AG09319 (cell line): ENCODE data around the gene SIN3B.

Source experiments
- DNase-seq: peaks from one replicate; pipeline ENCODE4 v3.0.0-alpha.2; 2010; ENCODE audit warnings: low read depth; ENCODE audit errors: extremely low read depth
- TF ChIP-seq, protein P1 (sequence below): IDR thresholded peaks from 2 replicates; pipeline ENCODE4 v1.5.1; 2011; ENCODE audit warnings: low read depth, mild to moderate bottlenecking, inconsistent platforms, low read length, moderate library complexity

SIN3B gene

DNA sequence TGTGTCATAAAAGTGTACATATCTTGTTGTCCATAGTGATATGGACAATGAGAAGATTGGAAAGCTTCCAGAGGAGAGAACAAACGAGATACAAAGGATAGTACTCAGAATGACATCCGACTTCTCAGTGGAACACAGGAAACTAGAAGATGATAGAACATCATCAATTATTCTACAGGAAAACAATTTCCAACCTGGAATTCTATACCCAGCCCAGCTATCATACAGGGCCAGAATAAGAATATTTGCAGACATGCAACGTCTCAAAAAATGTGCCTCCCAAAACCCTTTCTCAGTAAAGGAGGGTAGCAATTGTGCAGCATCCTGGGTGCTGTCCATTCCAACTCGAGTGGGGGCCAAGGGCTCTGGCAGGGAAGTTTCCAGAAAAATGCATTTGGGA, 83.6 kb downstream of the SIN3B start:
- TF ChIP-seq, protein P1, sequence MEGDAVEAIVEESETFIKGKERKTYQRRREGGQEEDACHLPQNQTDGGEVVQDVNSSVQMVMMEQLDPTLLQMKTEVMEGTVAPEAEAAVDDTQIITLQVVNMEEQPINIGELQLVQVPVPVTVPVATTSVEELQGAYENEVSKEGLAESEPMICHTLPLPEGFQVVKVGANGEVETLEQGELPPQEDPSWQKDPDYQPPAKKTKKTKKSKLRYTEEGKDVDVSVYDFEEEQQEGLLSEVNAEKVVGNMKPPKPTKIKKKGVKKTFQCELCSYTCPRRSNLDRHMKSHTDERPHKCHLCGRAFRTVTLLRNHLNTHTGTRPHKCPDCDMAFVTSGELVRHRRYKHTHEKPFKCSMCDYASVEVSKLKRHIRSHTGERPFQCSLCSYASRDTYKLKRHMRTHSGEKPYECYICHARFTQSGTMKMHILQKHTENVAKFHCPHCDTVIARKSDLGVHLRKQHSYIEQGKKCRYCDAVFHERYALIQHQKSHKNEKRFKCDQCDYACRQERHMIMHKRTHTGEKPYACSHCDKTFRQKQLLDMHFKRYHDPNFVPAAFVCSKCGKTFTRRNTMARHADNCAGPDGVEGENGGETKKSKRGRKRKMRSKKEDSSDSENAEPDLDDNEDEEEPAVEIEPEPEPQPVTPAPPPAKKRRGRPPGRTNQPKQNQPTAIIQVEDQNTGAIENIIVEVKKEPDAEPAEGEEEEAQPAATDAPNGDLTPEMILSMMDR, result no peak
- DNase-seq, result no peak

DNA sequence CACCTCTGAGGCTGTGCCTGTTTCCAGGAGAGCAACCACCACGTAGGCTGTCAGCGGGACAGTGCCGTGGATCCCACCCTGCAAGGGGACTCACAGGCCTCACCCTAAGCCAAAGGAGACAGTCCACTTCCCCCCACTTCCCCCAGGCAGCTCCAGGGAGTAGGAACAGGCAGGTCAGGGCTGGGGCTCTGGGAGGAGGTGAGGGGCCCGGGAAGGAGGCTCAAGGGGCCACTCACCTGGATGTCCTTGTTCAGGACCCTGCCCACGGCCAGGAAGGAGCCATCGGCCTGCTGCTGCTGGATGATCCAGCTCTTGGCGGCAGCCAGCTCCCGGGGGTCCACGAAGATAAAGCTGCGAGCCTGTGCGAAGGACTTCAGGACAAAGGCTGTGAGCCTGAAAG, 85.2 kb downstream of the SIN3B start:
- DNase-seq, result no peak
- TF ChIP-seq, protein P1, result no peak

- TF ChIP-seq, protein P1, result no peak
- DNase-seq, result no peak
Observed at GRCh38 chr19:16915135-16915534, 85.9 kb downstream of the SIN3B start.

- TF ChIP-seq, protein P1, result no peak
- no peak for DNase-seq
Observed at GRCh38 chr19:16915734-16916133, 86.5 kb downstream of the SIN3B start.

GRCh38 chr19:16917401-16917800, 88.2 kb downstream of the SIN3B start:
- TF ChIP-seq, protein P1, result no peak
- DNase-seq, result no peak

DNA sequence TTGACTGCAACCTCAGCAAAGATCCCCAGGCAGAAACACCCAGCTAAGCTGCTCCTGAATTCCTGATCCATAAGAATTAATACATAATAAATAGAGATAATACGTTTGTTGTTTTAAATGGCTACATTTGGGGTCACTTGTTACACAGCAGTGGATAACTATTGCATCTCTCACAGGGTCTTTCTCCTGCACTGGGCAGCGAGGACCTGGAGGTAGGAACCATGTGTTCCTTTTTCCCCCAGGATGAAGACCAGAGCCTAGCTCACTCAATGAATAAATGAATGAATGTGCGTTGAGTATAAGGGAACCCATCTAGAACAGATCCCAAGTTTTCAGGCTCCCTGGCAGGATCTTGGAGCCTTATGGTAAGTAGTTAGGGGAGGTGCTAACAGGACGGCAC, 90.3 kb downstream of the SIN3B start:
- TF ChIP-seq, protein P1, result no peak
- no peak for DNase-seq

- no peak for DNase-seq
- TF ChIP-seq, protein P1, result no peak
Observed at GRCh38 chr19:16920816-16921529, 91.8 kb downstream of the SIN3B start.
